CD4-positive, alpha-beta memory T cell (primary cell): ENCODE data around the gene NYAP2. TPM values are rescaled to one million over a fixed set of nuclear protein-coding genes. Genes with fewer than 3 reads are reported as not detected.

Experiments
- CTCF ChIA-PET: fragments of 350-600 bp; sonication (Branson Sonifier 250); formaldehyde crosslinking; loops from one replicate; lab custom pipeline; 2021; ENCODE audit warnings: inconsistent platforms; ENCODE audit not compliant: partially characterized antibody; lab: Charles Lee
- POLR2A ChIA-PET: fragments of 350-600 bp; sonication (Branson Sonifier 250); formaldehyde crosslinking; loops from one replicate; lab custom pipeline; 2021; ENCODE audit not compliant: partially characterized antibody; lab: Charles Lee
- DNase-seq, 5 donors: peaks; one replicate each; pipeline versions ENCODE4 v3.0.0 to v3.0.0-alpha.2; 2020 to 2022; ENCODE audit warnings: mixed read lengths in 1 of 5
- H3K27ac ChIP-seq: one replicate; pipeline ENCODE4 v1.7.0; 2013; ENCODE audit warnings: low read depth, low read length
- H3K27me3 ChIP-seq: 2 replicates; pipeline ENCODE4 v1.7.0; 2013; ENCODE audit warnings: mild to moderate bottlenecking, low read length, moderate library complexity; ENCODE audit not compliant: insufficient read depth
- H3K36me3 ChIP-seq: 2 replicates; pipeline ENCODE4 v1.7.0; 2013; ENCODE audit warnings: mild to moderate bottlenecking, low read length, moderate library complexity; ENCODE audit not compliant: insufficient read depth
- H3K4me1 ChIP-seq: 2 replicates; pipeline ENCODE4 v1.7.0; 2013; ENCODE audit warnings: mild to moderate bottlenecking, low read length, moderate library complexity; ENCODE audit not compliant: insufficient read depth
- H3K4me3 ChIP-seq, 2 donors: one replicate each; pipeline ENCODE4 v1.7.0; 2013; ENCODE audit warnings: low read length in 2 of 2, mild to moderate bottlenecking in 1 of 2
- H3K9me3 ChIP-seq, 2 donors: one replicate each; pipeline ENCODE4 v1.7.0; 2013; ENCODE audit warnings: low read length in 2 of 2, control low read depth in 1 of 2; ENCODE audit not compliant: control insufficient read depth in 1 of 2
- H3K27ac Mint-ChIP-seq, 7 donors: one replicate each; pipeline ENCODE4 v1.8.0; 2020 to 2021; ENCODE audit warnings: mixed read lengths in 7 of 7, mild to moderate bottlenecking in 6 of 7, inconsistent platforms in 3 of 7, moderate library complexity in 3 of 7
- H3K27me3 Mint-ChIP-seq, 2 donors: one replicate each; pipeline ENCODE4 v1.8.0; 2020 to 2021; ENCODE audit warnings: mixed read lengths in 2 of 2
- H3K36me3 Mint-ChIP-seq, 2 donors: one replicate each; pipeline ENCODE4 v1.8.0; 2020 to 2021; ENCODE audit warnings: mixed read lengths in 2 of 2, inconsistent platforms in 1 of 2, mild to moderate bottlenecking in 1 of 2
- H3K4me1 Mint-ChIP-seq, 4 donors: one replicate each; pipeline ENCODE4 v1.8.0; 2020 to 2021; ENCODE audit warnings: mixed read lengths in 4 of 4, mild to moderate bottlenecking in 1 of 4
- H3K4me3 Mint-ChIP-seq, 8 donors: one replicate each; pipeline ENCODE4 v1.8.0; 2020 to 2021; ENCODE audit warnings: mixed read lengths in 8 of 8, mild to moderate bottlenecking in 7 of 8, moderate library complexity in 6 of 8, inconsistent platforms in 3 of 8
- H3K9me3 Mint-ChIP-seq, 8 donors: one replicate each; pipeline ENCODE4 v1.8.0; 2020 to 2021; ENCODE audit warnings: mixed read lengths in 8 of 8, mild to moderate bottlenecking in 5 of 8, inconsistent platforms in 3 of 8, moderate library complexity in 1 of 8
- intact Hi-C: fragments of 100-400 bp; cut with micrococcal nuclease; formaldehyde crosslinking; loops from one replicate; pipeline ENCODE4 v1.15.1; 2023
- polyA plus RNA-seq, 2 donors: library from polyadenylated mRNA; unstranded; fragments of 300-500 nt; fragmentation: Illumina TruSeq; gene quantifications; one replicate each; pipeline ENCODE4 v1.2.3, GENCODE V29; 2021
- total RNA-seq, 2 experiments: library from RNA; stranded (reverse); gene quantifications; one replicate each; pipeline ENCODE4 v1.2.3, GENCODE V29; 2021

The NYAP2 gene
- total and polyA plus RNA-seq, 4 experiments from 2014 or later = 0.06 TPM; not detected in 3

GRCh38 chr2:225425284-225425683, 25.8 kb downstream of the NYAP2 start:
- peaks cover 2 to 12% of the 10 kb centered on the region in 2 donors for H3K27me3 Mint-ChIP-seq
- DNase-seq = no peak
- ChIA-PET POLR2A (no interaction called here), CTCF (no interaction called here)
- Histone ChIP-seq H3K4me1 (no peaks in the 10 kb centered on the region), H3K27ac (no peak overlapping the region), H3K4me3 (no peak overlapping the region), H3K9me3 (no peaks in the 10 kb centered on the region), H3K27me3 (no peaks in the 10 kb centered on the region), H3K36me3 (no peaks in the 10 kb centered on the region)
- no peaks in the 10 kb centered on the region for H3K36me3 Mint-ChIP-seq
- intact Hi-C loops = no loop called here
- H3K27ac Mint-ChIP-seq = no peak overlapping the region
- no peak overlapping the region for H3K4me3 Mint-ChIP-seq
- no peaks in the 10 kb centered on the region for H3K9me3 Mint-ChIP-seq
- H3K4me1 Mint-ChIP-seq = no peaks in the 10 kb centered on the region

- intact Hi-C loops = no loop called here
- Histone ChIP-seq H3K36me3 (no peaks in the 10 kb centered on the region), H3K27me3 (no peaks in the 10 kb centered on the region), H3K27ac (no peak overlapping the region), H3K9me3 (no peaks in the 10 kb centered on the region), H3K4me3 (no peak overlapping the region), H3K4me1 (no peaks in the 10 kb centered on the region)
- Mint-ChIP-seq H3K27ac (no peak overlapping the region), H3K36me3 (no peaks in the 10 kb centered on the region), H3K27me3 (peaks cover 2 to 6% of the 10 kb centered on the region in 2 donors), H3K4me1 (no peaks in the 10 kb centered on the region), H3K9me3 (no peaks in the 10 kb centered on the region), H3K4me3 (no peak overlapping the region)
- no peak for DNase-seq
- POLR2A ChIA-PET = no interaction called here
- CTCF ChIA-PET = no interaction called here
Measured at GRCh38 chr2:225428360-225428759, 28.9 kb downstream of the NYAP2 start.

GRCh38 chr2:225429717-225430116, 30.2 kb downstream of the NYAP2 start:
- CTCF ChIA-PET = no interaction called here
- H3K36me3 ChIP-seq = no peaks in the 10 kb centered on the region

GRCh38 chr2:225431105-225431863, 31.8 kb downstream of the NYAP2 start:
- H3K4me1 ChIP-seq = no peaks in the 10 kb centered on the region
- H3K4me3 ChIP-seq = no peak overlapping the region
- no peaks in the 10 kb centered on the region for H3K36me3 ChIP-seq
- ChIA-PET CTCF (no interaction called here), POLR2A (no interaction called here)
- Mint-ChIP-seq H3K4me1 (no peaks in the 10 kb centered on the region), H3K27me3 (peaks cover 2 to 5% of the 10 kb centered on the region in 2 donors), H3K27ac (no peak overlapping the region), H3K9me3 (no peaks in the 10 kb centered on the region), H3K36me3 (no peaks in the 10 kb centered on the region), H3K4me3 (no peak overlapping the region)
- no peak for DNase-seq
- H3K27ac ChIP-seq = no peak overlapping the region
- no peaks in the 10 kb centered on the region for H3K27me3 ChIP-seq
- no peaks in the 10 kb centered on the region for H3K9me3 ChIP-seq
- intact Hi-C loops = no loop called here

More at GRCh38 chr2:225429717-225430116, 30.2 kb downstream of the NYAP2 start:
- Histone ChIP-seq H3K9me3 (no peaks in the 10 kb centered on the region), H3K27ac (no peak overlapping the region), H3K27me3 (no peaks in the 10 kb centered on the region), H3K4me3 (no peak overlapping the region), H3K4me1 (no peaks in the 10 kb centered on the region)
- POLR2A ChIA-PET = no interaction called here
- H3K4me3 Mint-ChIP-seq = no peak overlapping the region
- DNase-seq = no peak
- H3K36me3 Mint-ChIP-seq = no peaks in the 10 kb centered on the region
- intact Hi-C loops = no loop called here
- no peak overlapping the region for H3K27ac Mint-ChIP-seq
- H3K9me3 Mint-ChIP-seq = no peaks in the 10 kb centered on the region
- H3K27me3 Mint-ChIP-seq = peaks cover 2 to 6% of the 10 kb centered on the region in 2 donors
- H3K4me1 Mint-ChIP-seq = no peaks in the 10 kb centered on the region

- H3K9me3 Mint-ChIP-seq = peaks cover 0 to 4% (median 0%) of the 10 kb centered on the region in 8 donors
- DNase-seq = no peak
- H3K27me3 ChIP-seq = no peaks in the 10 kb centered on the region
- H3K4me3 ChIP-seq = no peak overlapping the region
- peaks cover 7 to 8% of the 10 kb centered on the region in 2 donors for H3K27me3 Mint-ChIP-seq
- ChIA-PET POLR2A (no interaction called here), CTCF (interaction anchor here (1.2 kb wide), 1 partner anchor 14 kb away, joined by 3 read pairs; no protein-coding TSS in a partner anchor)
- H3K4me1 Mint-ChIP-seq = no peaks in the 10 kb centered on the region
- no peaks in the 10 kb centered on the region for H3K9me3 ChIP-seq
- intact Hi-C loops = no loop called here
- H3K36me3 Mint-ChIP-seq = no peaks in the 10 kb centered on the region
- no peaks in the 10 kb centered on the region for H3K4me1 ChIP-seq
- H3K27ac Mint-ChIP-seq = no peak overlapping the region
- H3K27ac ChIP-seq = no peak overlapping the region
- H3K36me3 ChIP-seq = no peaks in the 10 kb centered on the region
- H3K4me3 Mint-ChIP-seq = no peak overlapping the region
Measured at GRCh38 chr2:225434014-225434413, 34.5 kb downstream of the NYAP2 start.

- intact Hi-C loops = no loop called here
- no peak for DNase-seq
- Histone ChIP-seq H3K9me3 (no peaks in the 10 kb centered on the region), H3K27me3 (no peaks in the 10 kb centered on the region), H3K4me1 (no peaks in the 10 kb centered on the region), H3K36me3 (no peaks in the 10 kb centered on the region), H3K27ac (no peak overlapping the region), H3K4me3 (no peak overlapping the region)
- ChIA-PET POLR2A (no interaction called here), CTCF (no interaction called here)
- H3K27me3 Mint-ChIP-seq = peaks cover 14 to 25% of the 10 kb centered on the region in 2 donors
- no peaks in the 10 kb centered on the region for H3K4me1 Mint-ChIP-seq
- no peak overlapping the region for H3K4me3 Mint-ChIP-seq
- peaks cover 0 to 4% (median 0%) of the 10 kb centered on the region in 8 donors for H3K9me3 Mint-ChIP-seq
- no peak overlapping the region for H3K27ac Mint-ChIP-seq
- no peaks in the 10 kb centered on the region for H3K36me3 Mint-ChIP-seq
Measured at GRCh38 chr2:225437319-225437718, 37.8 kb downstream of the NYAP2 start.

GRCh38 chr2:225438248-225438647, 38.7 kb downstream of the NYAP2 start:
- Histone ChIP-seq H3K27me3 (no peaks in the 10 kb centered on the region), H3K4me1 (no peaks in the 10 kb centered on the region), H3K9me3 (no peaks in the 10 kb centered on the region), H3K4me3 (no peak overlapping the region), H3K36me3 (no peaks in the 10 kb centered on the region), H3K27ac (no peak overlapping the region)
- Mint-ChIP-seq H3K27ac (no peak overlapping the region), H3K9me3 (peaks cover 0 to 4% (median 0%) of the 10 kb centered on the region in 8 donors), H3K4me3 (no peak overlapping the region), H3K27me3 (peaks cover 16 to 25% of the 10 kb centered on the region in 2 donors), H3K36me3 (no peaks in the 10 kb centered on the region), H3K4me1 (no peaks in the 10 kb centered on the region)
- intact Hi-C loops = no loop called here
- CTCF ChIA-PET = no interaction called here
- no peak for DNase-seq
- POLR2A ChIA-PET = no interaction called here
